Measurements from ENCODE around the gene RANBP17.
"Not testable (repeated sequence)": the region's sequence is repeated elsewhere in the genome, so short reads cannot be mapped to it uniquely, and the experiment has no call there.

Gene RANBP17

GRCh38 chr5:171158581-171158980 is 296.8 kb downstream of the RANBP17 start:
- DNase-seq (ENCODE audit: extremely low spot score) = no peak
- CTCF ChIA-PET = no interaction called here
- POLR2A ChIA-PET = no interaction called here
- TF ChIP-seq ZNF384 (IDR thresholded peaks at IDR 0.05) = no peak
- no peak for TF ChIP-seq HDGF (IDR thresholded peaks at IDR 0.05; ENCODE audit: borderline replicate concordance)
- no peak for TF ChIP-seq FOXK2 (IDR thresholded peaks at IDR 0.05)

DNA sequence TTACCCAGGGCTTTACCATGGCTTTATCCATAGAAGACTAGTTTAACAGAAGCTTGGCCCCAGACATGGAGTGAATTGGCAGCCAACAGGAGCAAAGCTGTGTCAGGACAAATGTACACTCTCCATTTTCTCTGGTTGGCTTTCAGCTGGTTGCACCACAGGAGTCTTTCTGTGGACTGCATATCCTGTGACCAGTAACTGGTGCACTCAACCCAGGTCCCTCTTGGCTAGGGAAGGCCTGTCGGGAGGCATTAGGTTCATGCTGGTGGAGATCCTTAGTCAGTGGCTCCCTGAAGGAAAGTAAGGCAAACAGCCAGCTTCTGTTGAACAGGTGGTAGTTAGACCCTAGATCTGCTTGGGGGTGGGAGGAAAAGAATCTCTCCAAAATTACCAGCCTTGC is 300.3 kb downstream of the RANBP17 start:
- no peak for DNase-seq (ENCODE audit: extremely low spot score)
- POLR2A ChIA-PET = no interaction called here
- CTCF ChIA-PET = interaction anchor here (0.5 kb wide), 1 partner anchor 80 kb away, joined by 6 read pairs; no protein-coding TSS in a partner anchor
- no peak for TF ChIP-seq SUZ12 (IDR thresholded peaks at IDR 0.05)
- no peak for TF ChIP-seq FOXK2 (IDR thresholded peaks at IDR 0.05)
- TF ChIP-seq, protein P1, sequence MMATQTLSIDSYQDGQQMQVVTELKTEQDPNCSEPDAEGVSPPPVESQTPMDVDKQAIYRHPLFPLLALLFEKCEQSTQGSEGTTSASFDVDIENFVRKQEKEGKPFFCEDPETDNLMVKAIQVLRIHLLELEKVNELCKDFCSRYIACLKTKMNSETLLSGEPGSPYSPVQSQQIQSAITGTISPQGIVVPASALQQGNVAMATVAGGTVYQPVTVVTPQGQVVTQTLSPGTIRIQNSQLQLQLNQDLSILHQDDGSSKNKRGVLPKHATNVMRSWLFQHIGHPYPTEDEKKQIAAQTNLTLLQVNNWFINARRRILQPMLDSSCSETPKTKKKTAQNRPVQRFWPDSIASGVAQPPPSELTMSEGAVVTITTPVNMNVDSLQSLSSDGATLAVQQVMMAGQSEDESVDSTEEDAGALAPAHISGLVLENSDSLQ (IDR thresholded peaks at IDR 0.05) = no peak
- TF ChIP-seq FOXA1 (IDR thresholded peaks at IDR 0.05) = no peak
- TF ChIP-seq TARDBP (IDR thresholded peaks at IDR 0.05) = no peak
- TF ChIP-seq LEF1 (IDR thresholded peaks at IDR 0.05; ENCODE audit: borderline replicate concordance) = no peak
- no peak for TF ChIP-seq SP1 (IDR thresholded peaks at IDR 0.05)
- no peak for TF ChIP-seq HDGF (IDR thresholded peaks at IDR 0.05; ENCODE audit: borderline replicate concordance)
- TF ChIP-seq CTBP1 (IDR thresholded peaks at IDR 0.05; ENCODE audit: borderline replicate concordance) = no peak
- no peak for TF ChIP-seq ARNT (IDR thresholded peaks at IDR 0.05)
- no peak for TF ChIP-seq BHLHE40 (IDR thresholded peaks at IDR 0.05; ENCODE audit: borderline replicate concordance)
- no peak for TF ChIP-seq L3MBTL2 (conservative IDR thresholded peaks at IDR 0.05)
- no peak for TF ChIP-seq NFRKB (IDR thresholded peaks at IDR 0.05)
- TF ChIP-seq ELF4 (IDR thresholded peaks at IDR 0.05) = no peak

DNA sequence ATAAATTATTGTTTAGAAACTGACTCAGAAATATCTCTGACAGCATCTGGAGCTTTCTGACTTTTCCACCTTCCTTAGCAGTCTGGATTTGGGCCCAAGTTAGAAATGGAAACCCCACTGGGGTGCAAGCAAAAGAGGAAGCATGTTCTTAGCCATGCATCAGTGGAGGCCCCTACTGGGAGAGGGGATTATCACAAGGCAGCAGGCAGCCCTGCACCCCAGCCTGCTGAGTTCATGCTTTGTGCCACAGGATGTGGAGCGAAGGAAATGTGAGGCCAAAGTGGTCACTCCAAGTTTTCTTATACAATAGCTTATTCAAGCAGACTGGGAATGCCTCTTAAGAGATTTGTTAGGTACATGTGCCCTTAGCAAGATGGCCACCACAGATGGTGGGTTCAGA is 300.8 kb downstream of the RANBP17 start:
- ChIA-PET POLR2A (no interaction called here), CTCF (interaction anchor here (0.5 kb wide), 1 partner anchor 80 kb away, joined by 6 read pairs; no protein-coding TSS in a partner anchor)
- TF ChIP-seq SUZ12 (IDR thresholded peaks at IDR 0.05) (no peak), ARNT (IDR thresholded peaks at IDR 0.05) (no peak), L3MBTL2 (conservative IDR thresholded peaks at IDR 0.05) (no peak), ZNF384 (IDR thresholded peaks at IDR 0.05) (no peak), FOXK2 (IDR thresholded peaks at IDR 0.05) (no peak), LEF1 (IDR thresholded peaks at IDR 0.05; ENCODE audit: borderline replicate concordance) (no peak), ELF4 (IDR thresholded peaks at IDR 0.05) (no peak), NFRKB (IDR thresholded peaks at IDR 0.05) (no peak), TARDBP (IDR thresholded peaks at IDR 0.05) (no peak), SP1 (IDR thresholded peaks at IDR 0.05) (no peak), CTBP1 (IDR thresholded peaks at IDR 0.05; ENCODE audit: borderline replicate concordance) (no peak), FOXA1 (IDR thresholded peaks at IDR 0.05) (no peak), FOXM1 (IDR thresholded peaks at IDR 0.05; ENCODE audit: borderline replicate concordance) (no peak), BHLHE40 (IDR thresholded peaks at IDR 0.05; ENCODE audit: borderline replicate concordance) (no peak), HDGF (IDR thresholded peaks at IDR 0.05; ENCODE audit: borderline replicate concordance) (no peak)
- TF ChIP-seq, protein P1 (IDR thresholded peaks at IDR 0.05) = no peak
- DNase-seq (ENCODE audit: extremely low spot score) = peak; percentile 46

- no peak for DNase-seq (ENCODE audit: extremely low spot score)
- TF ChIP-seq FOXM1 (IDR thresholded peaks at IDR 0.05; ENCODE audit: borderline replicate concordance) (no peak), ELF4 (IDR thresholded peaks at IDR 0.05) (no peak), SUZ12 (IDR thresholded peaks at IDR 0.05) (no peak), LEF1 (IDR thresholded peaks at IDR 0.05; ENCODE audit: borderline replicate concordance) (no peak), FOXK2 (IDR thresholded peaks at IDR 0.05) (no peak)
- CTCF ChIA-PET = no interaction called here
- POLR2A ChIA-PET = no interaction called here
These were observed 304.9 kb downstream of the RANBP17 start for GRCh38 chr5:171166766-171167165.

DNA sequence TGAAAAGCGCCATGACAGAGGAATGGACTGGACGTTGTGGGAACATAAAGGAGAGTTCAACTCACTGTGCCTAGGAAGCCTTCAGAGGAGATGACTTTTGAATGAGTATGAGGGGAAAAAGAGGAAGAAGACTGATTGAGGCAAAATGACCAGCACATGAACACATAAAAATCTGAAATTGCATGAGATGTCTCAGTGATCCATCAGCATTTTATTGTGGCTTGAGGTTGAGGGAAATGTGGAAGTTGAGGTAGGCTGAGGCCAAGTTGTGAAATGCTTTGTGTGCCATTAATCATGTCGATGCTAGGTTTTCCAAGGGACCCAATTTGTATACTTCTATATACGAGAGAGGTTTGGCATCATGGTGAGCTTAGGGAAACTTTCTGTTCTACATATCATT is 306.4 kb downstream of the RANBP17 start:
- ChIA-PET CTCF (no interaction called here), POLR2A (no interaction called here)
- TF ChIP-seq ARNT (IDR thresholded peaks at IDR 0.05) = no peak
- TF ChIP-seq TARDBP (IDR thresholded peaks at IDR 0.05) = no peak
- TF ChIP-seq SP1 (IDR thresholded peaks at IDR 0.05) = no peak
- no peak for TF ChIP-seq FOXM1 (IDR thresholded peaks at IDR 0.05; ENCODE audit: borderline replicate concordance)
- TF ChIP-seq ZNF384 (IDR thresholded peaks at IDR 0.05) = no peak
- TF ChIP-seq HDGF (IDR thresholded peaks at IDR 0.05; ENCODE audit: borderline replicate concordance) = no peak
- no peak for TF ChIP-seq L3MBTL2 (conservative IDR thresholded peaks at IDR 0.05)
- TF ChIP-seq CTBP1 (IDR thresholded peaks at IDR 0.05; ENCODE audit: borderline replicate concordance) = no peak
- no peak for TF ChIP-seq SUZ12 (IDR thresholded peaks at IDR 0.05)
- no peak for TF ChIP-seq ELF4 (IDR thresholded peaks at IDR 0.05)
- no peak for TF ChIP-seq NFRKB (IDR thresholded peaks at IDR 0.05)
- TF ChIP-seq LEF1 (IDR thresholded peaks at IDR 0.05; ENCODE audit: borderline replicate concordance) = no peak
- TF ChIP-seq BHLHE40 (IDR thresholded peaks at IDR 0.05; ENCODE audit: borderline replicate concordance) = no peak
- TF ChIP-seq FOXK2 (IDR thresholded peaks at IDR 0.05) = no peak
- TF ChIP-seq FOXA1 (IDR thresholded peaks at IDR 0.05) = no peak
- TF ChIP-seq, protein P1 (IDR thresholded peaks at IDR 0.05) = no peak
- no peak for DNase-seq (ENCODE audit: extremely low spot score)

GRCh38 chr5:171174960-171175359 is 313.1 kb downstream of the RANBP17 start:
- CTCF ChIA-PET = interaction anchor here (0.7 kb wide), 1 partner anchor 1277 kb away, joined by 13 read pairs; no protein-coding TSS in a partner anchor
- POLR2A ChIA-PET; DNase-seq (ENCODE audit: extremely low spot score): not testable (repeated sequence)

DNA sequence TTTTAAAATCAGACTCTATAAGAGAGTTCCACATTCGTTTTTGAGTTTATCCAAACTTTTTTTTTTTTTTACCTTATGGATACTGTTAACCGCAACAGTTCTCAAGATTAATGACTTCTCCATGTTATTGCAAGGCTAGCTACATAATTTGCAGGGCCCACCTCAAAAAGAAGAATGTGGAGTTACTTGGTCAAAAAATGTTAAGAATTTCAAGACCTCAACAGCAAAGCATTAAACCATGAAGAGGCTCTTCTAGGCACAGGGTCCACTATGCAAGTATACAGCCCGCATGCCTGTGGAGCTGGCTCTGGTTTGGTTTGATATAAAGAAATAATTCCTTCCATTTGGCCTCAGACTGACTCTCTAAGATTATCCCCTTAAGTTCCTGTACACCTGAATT is 313.9 kb downstream of the RANBP17 start:
- CTCF ChIA-PET = interaction anchor here (0.7 kb wide), 1 partner anchor 1276 kb away, joined by 13 read pairs; no protein-coding TSS in a partner anchor

GRCh38 chr5:171178190-171178589 is 316.4 kb downstream of the RANBP17 start:
- POLR2A ChIA-PET; CTCF ChIA-PET; DNase-seq (ENCODE audit: extremely low spot score): not testable (repeated sequence)

More for the DNA sequence above, 313.9 kb downstream of the RANBP17 start:
- POLR2A ChIA-PET = no interaction called here
- TF ChIP-seq FOXK2 (IDR thresholded peaks at IDR 0.05) = no peak
- no peak for TF ChIP-seq ELF4 (IDR thresholded peaks at IDR 0.05)
- no peak for TF ChIP-seq FOXA1 (IDR thresholded peaks at IDR 0.05)
- no peak for TF ChIP-seq SUZ12 (IDR thresholded peaks at IDR 0.05)
- no peak for TF ChIP-seq CTBP1 (IDR thresholded peaks at IDR 0.05; ENCODE audit: borderline replicate concordance)
- TF ChIP-seq ZNF384 (IDR thresholded peaks at IDR 0.05) = no peak
- TF ChIP-seq HDGF (IDR thresholded peaks at IDR 0.05; ENCODE audit: borderline replicate concordance) = no peak
- TF ChIP-seq FOXM1 (IDR thresholded peaks at IDR 0.05; ENCODE audit: borderline replicate concordance) = no peak
- no peak for TF ChIP-seq TARDBP (IDR thresholded peaks at IDR 0.05)
- TF ChIP-seq L3MBTL2 (conservative IDR thresholded peaks at IDR 0.05) = no peak
- no peak for TF ChIP-seq SP1 (IDR thresholded peaks at IDR 0.05)
- TF ChIP-seq, protein P1 (IDR thresholded peaks at IDR 0.05) = no peak
- TF ChIP-seq ARNT (IDR thresholded peaks at IDR 0.05) = no peak
- TF ChIP-seq NFRKB (IDR thresholded peaks at IDR 0.05) = no peak
- TF ChIP-seq BHLHE40 (IDR thresholded peaks at IDR 0.05; ENCODE audit: borderline replicate concordance) = no peak
- no peak for TF ChIP-seq LEF1 (IDR thresholded peaks at IDR 0.05; ENCODE audit: borderline replicate concordance)
- no peak for DNase-seq (ENCODE audit: extremely low spot score)

Measured in HEK293T (cell line).